ENCODE data around the gene NDUFAF3. TPM values are rescaled to one million over a fixed set of nuclear protein-coding genes. Genes with fewer than 3 reads are reported as not detected.
A peak's percentile ranks its signal among the peaks of the same experiment; 100 is the strongest.

NDUFAF3 gene
- total RNA-seq, 1 experiment from 2014 or later = 91.0 TPM

DNA sequence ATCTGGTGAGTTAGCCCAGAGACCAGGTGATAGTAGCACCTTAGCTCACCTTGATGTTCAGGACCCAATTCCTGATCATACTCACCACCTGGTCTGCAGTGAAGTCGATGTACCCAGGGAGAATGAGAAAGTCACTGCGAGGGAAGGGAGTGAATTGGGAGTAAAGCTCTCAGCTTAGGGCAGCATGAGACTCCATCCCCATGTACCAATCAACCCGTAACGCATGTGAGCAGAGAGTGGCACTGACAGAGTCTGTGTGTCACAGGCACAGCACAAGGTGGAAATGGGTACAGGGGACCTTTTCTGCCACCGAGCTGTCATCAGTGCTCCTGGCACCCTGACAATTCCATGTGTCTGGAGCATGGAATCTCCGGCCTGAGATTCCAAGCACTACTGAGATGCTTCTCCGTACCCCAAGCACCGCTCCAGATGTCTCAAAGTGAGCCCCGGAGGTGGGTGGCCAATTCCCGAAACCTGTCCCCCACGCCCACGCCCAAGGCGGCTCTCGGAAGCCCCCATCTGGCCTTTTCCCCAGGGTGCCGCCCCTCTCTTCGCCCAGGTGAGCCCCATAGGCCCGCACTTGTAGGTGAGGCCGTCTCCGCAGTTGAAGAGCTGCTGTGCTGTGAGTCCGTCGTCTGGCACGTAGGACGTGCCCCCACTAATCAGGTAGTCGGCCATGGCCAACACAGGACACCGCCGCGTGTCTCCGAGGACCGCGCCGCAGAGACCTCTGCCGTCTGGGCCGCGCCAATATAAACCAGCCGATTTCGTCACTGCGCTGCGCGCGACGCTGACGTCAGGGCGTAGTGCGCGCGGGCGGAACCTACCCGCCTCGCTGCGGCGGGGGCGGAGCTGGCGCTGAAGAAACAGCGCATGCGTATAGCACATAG, 7.0 kb downstream of the NDUFAF3 start, which contains the start of gene IMPDH2:
IMPDH2 (minus strand) TSS at position 726 of the 890 bp plus-strand sequence; CDS start at position 678, 48 bp downstream.
- BruUV-seq (replicated peaks) = TSS peak; percentile 59
- H2AFZ ChIP-seq (ENCODE audit: low read depth, low read length, poor library complexity, severe bottlenecking) = no peak within 1 kb of the TSS
- H3K27ac ChIP-seq (ENCODE audit: low read depth, low read length) = peak within 1 kb of the TSS; percentile 68
- no peaks in the 10 kb centered on the region for H3K9me3 ChIP-seq (ENCODE audit: control insufficient read depth in 1 of 2, insufficient read depth in 1 of 2, low read depth in 1 of 2, low read length in 2 of 2)
- H3K4me2 ChIP-seq (ENCODE audit: low read length) = peak within 1 kb of the TSS; percentile 93
- peaks cover 4% of the 10 kb centered on the region; the same call in 1 of the 2 replicates for H4K20me1 ChIP-seq (ENCODE audit: insufficient read depth)
- DNase-seq (ENCODE audit: low read depth, low spot score) (peak; percentile 87), ATAC-seq (peak; percentile 88)
- POLR2A ChIA-PET = interaction anchor here (0.6 to 1.8 kb wide), 20 partner anchors 9 to 589 kb away, joined by 3 to 41 read pairs (median 5); partner anchors contain the start of genes CCDC51, DALRD3, LAMB2 and P4HTM
- no peaks in the 10 kb centered on the region for H3K9me2 ChIP-seq (ENCODE audit: insufficient read depth)
- RAD21 ChIA-PET (ENCODE audit: low non-redundant PET in 1 of 2, low total read pairs in 2 of 2, uncharacterized antibody in 2 of 2, unreplicated experiment in 2 of 2) = interaction anchor here in 1 of 2 experiments (0.7 kb wide), 1 partner anchor 506 kb away, joined by 3 read pairs; no protein-coding TSS in a partner anchor
- peak within 1 kb of the TSS; percentile 97 for H3K4me3 ChIP-seq (replicated peaks in 1 of 2; ENCODE audit: low read depth in 1 of 2, low read length in 2 of 2)
- H3K36me3 ChIP-seq (ENCODE audit: control insufficient read depth in 1 of 2, insufficient read depth in 2 of 2, low read length in 2 of 2) = peaks cover 34 to 68% of the 10 kb centered on the region in 2 experiments
- intact Hi-C loops (cut with micrococcal nuclease) = loop anchor here (2.0 kb wide), 1 partner anchor 66 kb away; the partner anchor contains the start of gene QRICH1
- TF ChIP-seq, protein P1, sequence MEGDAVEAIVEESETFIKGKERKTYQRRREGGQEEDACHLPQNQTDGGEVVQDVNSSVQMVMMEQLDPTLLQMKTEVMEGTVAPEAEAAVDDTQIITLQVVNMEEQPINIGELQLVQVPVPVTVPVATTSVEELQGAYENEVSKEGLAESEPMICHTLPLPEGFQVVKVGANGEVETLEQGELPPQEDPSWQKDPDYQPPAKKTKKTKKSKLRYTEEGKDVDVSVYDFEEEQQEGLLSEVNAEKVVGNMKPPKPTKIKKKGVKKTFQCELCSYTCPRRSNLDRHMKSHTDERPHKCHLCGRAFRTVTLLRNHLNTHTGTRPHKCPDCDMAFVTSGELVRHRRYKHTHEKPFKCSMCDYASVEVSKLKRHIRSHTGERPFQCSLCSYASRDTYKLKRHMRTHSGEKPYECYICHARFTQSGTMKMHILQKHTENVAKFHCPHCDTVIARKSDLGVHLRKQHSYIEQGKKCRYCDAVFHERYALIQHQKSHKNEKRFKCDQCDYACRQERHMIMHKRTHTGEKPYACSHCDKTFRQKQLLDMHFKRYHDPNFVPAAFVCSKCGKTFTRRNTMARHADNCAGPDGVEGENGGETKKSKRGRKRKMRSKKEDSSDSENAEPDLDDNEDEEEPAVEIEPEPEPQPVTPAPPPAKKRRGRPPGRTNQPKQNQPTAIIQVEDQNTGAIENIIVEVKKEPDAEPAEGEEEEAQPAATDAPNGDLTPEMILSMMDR (IDR thresholded peaks at IDR 0.05 in 2 of 3, conservative IDR thresholded peaks at IDR 0.05 in 1 of 3; ENCODE audit: borderline replicate concordance in 1 of 3, insufficient read depth in 1 of 3, low read depth in 2 of 3, low read length in 2 of 3) = no peak
- TF ChIP-seq SRF (IDR thresholded peaks at IDR 0.05; ENCODE audit: low read depth) (no peak), POLR2A (IDR thresholded peaks at IDR 0.05; ENCODE audit: borderline replicate concordance, extremely low read depth, insufficient read depth, insufficient read length) (peak; percentile 99), POLR2AphosphoS5 (IDR thresholded peaks at IDR 0.05; ENCODE audit: low read depth, low read length) (peak; percentile 100), ZNF274 (IDR thresholded peaks at IDR 0.05; ENCODE audit: low read depth, low read length) (no peak), RAD21 (IDR thresholded peaks at IDR 0.05; ENCODE audit: low read depth) (no peak), YY1 (IDR thresholded peaks at IDR 0.05; ENCODE audit: extremely low read depth, insufficient replicate concordance, low read depth, low read length) (peak; percentile 72), EZH2phosphoT487 (IDR thresholded peaks at IDR 0.05; ENCODE audit: borderline replicate concordance) (no peak), JUND (IDR thresholded peaks at IDR 0.05) (no peak), CEBPB (IDR thresholded peaks at IDR 0.05; ENCODE audit: low read depth) (no peak), ZFX (IDR thresholded peaks at IDR 0.05) (peak; percentile 68; the same call in 1 of the 2 replicates), ELF1 (IDR thresholded peaks at IDR 0.05; ENCODE audit: borderline replicate concordance, low read depth) (no peak), TCF7L2 (IDR thresholded peaks at IDR 0.05; ENCODE audit: borderline replicate concordance, extremely low read depth, insufficient read depth, insufficient read length) (peak; percentile 32)
- TF ChIP-seq, protein P2, sequence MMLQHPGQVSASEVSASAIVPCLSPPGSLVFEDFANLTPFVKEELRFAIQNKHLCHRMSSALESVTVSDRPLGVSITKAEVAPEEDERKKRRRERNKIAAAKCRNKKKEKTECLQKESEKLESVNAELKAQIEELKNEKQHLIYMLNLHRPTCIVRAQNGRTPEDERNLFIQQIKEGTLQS (IDR thresholded peaks at IDR 0.05) = no peak
- TF ChIP-seq, protein P3, sequence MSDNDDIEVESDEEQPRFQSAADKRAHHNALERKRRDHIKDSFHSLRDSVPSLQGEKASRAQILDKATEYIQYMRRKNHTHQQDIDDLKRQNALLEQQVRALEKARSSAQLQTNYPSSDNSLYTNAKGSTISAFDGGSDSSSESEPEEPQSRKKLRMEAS (IDR thresholded peaks at IDR 0.05) = no peak
- peaks cover 53% of the 10 kb centered on the region for H3K79me2 ChIP-seq (ENCODE audit: insufficient read depth, low read length)
- CTCF ChIA-PET = interaction anchor here (0.6 to 1.3 kb wide), 4 partner anchors 15 to 65 kb away, joined by 3 read pairs; partner anchors contain the start of genes QRICH1 and WDR6
- no peaks in the 10 kb centered on the region for H3K27me3 ChIP-seq (ENCODE audit: insufficient read depth, low read length)
- peaks cover 3 to 38% of the 10 kb centered on the region in 2 experiments; a peak in 3 of 4 replicates for H3K4me1 ChIP-seq (ENCODE audit: control insufficient read depth in 1 of 2, insufficient read depth in 2 of 2, low read length in 2 of 2)
- H3K9ac ChIP-seq (ENCODE audit: low read length) = peak within 1 kb of the TSS; percentile 99

All from HCT116 (cell line).